A549 (cell line): ENCODE results near the gene STAT4. TPM values are rescaled to one million over a fixed set of nuclear protein-coding genes. Genes with fewer than 3 reads are reported as not detected.

Experiments used
- ATAC-seq, 2 experiments: fragments of 200-7000 bp in 1 of 2; fragments of >200 bp in 1 of 2; cut with Nextera tagmentation in 1 of 2; cut with Tn5 transposase in 1 of 2; 3 replicates each; pipeline versions ENCODE4 v1.8.0 to v1.9.1; 2018 to 2020; ENCODE audit warnings: mild to moderate bottlenecking in 1 of 2, moderate library complexity in 1 of 2
- CTCF ChIA-PET: fragments of 300-600 bp; sonication (Branson Sonifier 250); formaldehyde crosslinking; extraction: SDS; loops from one replicate; lab custom pipeline; 2021; ENCODE audit warnings: antibody characterized with exemption, inconsistent platforms; lab: Yijun Ruan, JAX
- POLR2A ChIA-PET: fragments of 350-600 bp; formaldehyde crosslinking; extraction: SDS; loops from one replicate; lab custom pipeline; 2021; ENCODE audit warnings: antibody characterized with exemption, inconsistent platforms; lab: Yijun Ruan, JAX
- DNase-seq, 2 experiments: peaks; one replicate each; pipeline versions ENCODE4 v3.0.0 to v3.0.0-alpha.2; 2011 to 2016; ENCODE audit warnings: low read depth in 1 of 2, low spot score in 1 of 2
- FAIRE-seq: peaks from 2 replicates; lab custom pipeline; 2011; peaks lifted over from hg19 to GRCh38; lab: Jason Lieb, UNC
- H3K27ac ChIP-seq, 2 experiments: fragments of >200 bp; sonication (Bioruptor Twin); formaldehyde crosslinking; 3 replicates each; pipeline ENCODE4 v1.5.1; 2016 to 2017
- H3K4me1 ChIP-seq: fragments of >200 bp; sonication (Bioruptor Twin); formaldehyde crosslinking; 3 replicates; pipeline ENCODE4 v1.6.1; 2016
- H3K4me2 ChIP-seq: fragments of >200 bp; sonication (Bioruptor Twin); formaldehyde crosslinking; 3 replicates; pipeline ENCODE4 v1.6.1; 2016
- H3K4me3 ChIP-seq: fragments of >200 bp; sonication (Bioruptor Twin); formaldehyde crosslinking; 3 replicates; pipeline ENCODE4 v1.5.1; 2016
- H3K9me3 ChIP-seq: fragments of >200 bp; sonication (Bioruptor Twin); formaldehyde crosslinking; 3 replicates; pipeline ENCODE4 v1.6.1; 2016
- BHLHE40 ChIP-seq: IDR thresholded peaks from 2 replicates; pipeline ENCODE4 v1.6.1; 2012; ENCODE audit warnings: low read depth, low read length, inconsistent platforms
- CBX8 ChIP-seq: fragments of 200-600 bp; sonication (generic); IDR thresholded peaks from 2 replicates; pipeline ENCODE4 v1.6.1; 2016
- GATA3 ChIP-seq: IDR thresholded peaks from 2 replicates; pipeline ENCODE4 v1.6.1; 2012; ENCODE audit warnings: borderline replicate concordance
- HEYL ChIP-seq: fragments of 250-450 bp; sonication (Bioruptor Pico); IDR thresholded peaks from 2 replicates; pipeline ENCODE4 v1.8.0; 2021; ENCODE audit warnings: mild to moderate bottlenecking, moderate library complexity
- JUN ChIP-seq, 2 experiments: fragments of >200 bp; sonication (Bioruptor Twin); formaldehyde crosslinking; IDR thresholded peaks; 2 replicates in 1 of 2; 3 replicates in 1 of 2; pipeline ENCODE4 v1.6.1; 2016 to 2017
- KDM5A ChIP-seq: fragments of 200-600 bp; sonication (generic); IDR thresholded peaks from 2 replicates; pipeline ENCODE4 v1.6.1; 2016; ENCODE audit warnings: antibody characterized with exemption, mild to moderate bottlenecking
- NPAS2 ChIP-seq: fragments of 250-450 bp; sonication (Bioruptor Pico); IDR thresholded peaks from 2 replicates; pipeline ENCODE4 v1.8.0; 2022; ENCODE audit warnings: mild to moderate bottlenecking, moderate library complexity, borderline replicate concordance
- POLR2A ChIP-seq: IDR thresholded peaks from 2 replicates; pipeline ENCODE4 v1.6.1; 2012; ENCODE audit warnings: mild to moderate bottlenecking, low read length
- RAD21 ChIP-seq, 2 experiments: fragments of >200 bp in 1 of 2; sonication (Bioruptor Twin) in 1 of 2; formaldehyde crosslinking in 1 of 2; IDR thresholded peaks in 1 of 2; conservative IDR thresholded peaks in 1 of 2; 2 replicates in 1 of 2; 3 replicates in 1 of 2; pipeline ENCODE4 v1.6.1; 2012 to 2018; ENCODE audit warnings: inconsistent platforms in 1 of 2
- RFX5 ChIP-seq: fragments of 450-650 bp; IDR thresholded peaks from 2 replicates; pipeline ENCODE4 v1.7.1; 2014; ENCODE audit warnings: antibody characterized with exemption, mild to moderate bottlenecking, moderate library complexity
- RNF2 ChIP-seq: fragments of 200-600 bp; sonication (generic); IDR thresholded peaks from 2 replicates; pipeline ENCODE4 v1.6.1; 2016; ENCODE audit warnings: low read depth, mild to moderate bottlenecking, antibody characterized with exemption, moderate library complexity, borderline replicate concordance
- SMC3 ChIP-seq: fragments of >200 bp; sonication (Bioruptor Twin); formaldehyde crosslinking; IDR thresholded peaks from 3 replicates; pipeline ENCODE4 v1.6.1; 2018; ENCODE audit warnings: inconsistent platforms
- TFCP2L1 ChIP-seq: fragments of 250-450 bp; sonication (Bioruptor Pico); IDR thresholded peaks from 2 replicates; pipeline ENCODE4 v1.5.0; 2021; ENCODE audit warnings: mild to moderate bottlenecking
- ZNF302 ChIP-seq: fragments of 250-450 bp; sonication (Bioruptor Pico); IDR thresholded peaks from 2 replicates; pipeline ENCODE4 v1.9.0; 2021; ENCODE audit warnings: inconsistent platforms, mild to moderate bottlenecking, moderate library complexity
- WGBS: methylation state at CpG from one replicate; pipeline ENCODE4 v1.1.6; 2017; ENCODE audit errors: missing lambda C conversion rate; 5-methylcytosine and 5-hydroxymethylcytosine counted together
- polyA plus RNA-seq, 4 experiments: library from polyadenylated mRNA; depleted of rRNA in 3 of 4; stranded (reverse); fragments of >200 nt; fragmentation: RNase III in 1 of 4; extraction: RNeasy Plus Mini Kit Qiagen cat#74134 plus additional on column Dnase treatment in 1 of 4; gene quantifications; 2 replicates in 3 of 4; 3 replicates in 1 of 4; pipeline ENCODE4 v1.2.3, GENCODE V29; 2011 to 2017
- TF ChIP-seq, protein P1 (sequence below): IDR thresholded peaks from 2 replicates; pipeline ENCODE4 v1.6.1; 2012; ENCODE audit warnings: low read depth, borderline replicate concordance
- TF ChIP-seq, protein P2 (sequence below): fragments of >200 bp; sonication (Bioruptor Twin); formaldehyde crosslinking; IDR thresholded peaks from 2 replicates; pipeline ENCODE4 v1.6.1; 2016
- TF ChIP-seq, protein P3 (sequence below): fragments of 250-450 bp; sonication (Bioruptor Pico); IDR thresholded peaks from 2 replicates; pipeline ENCODE4 v1.5.0; 2020; ENCODE audit warnings: low read depth, mild to moderate bottlenecking, moderate library complexity
- TF ChIP-seq, protein P4 (sequence below): fragments of 150-350 bp; IDR thresholded peaks from 2 replicates; pipeline ENCODE4 v1.6.1; 2014; ENCODE audit warnings: low read depth, mild to moderate bottlenecking, low read length
- TF ChIP-seq, protein P5 (sequence below): fragments of >200 bp; sonication (Bioruptor Twin); formaldehyde crosslinking; IDR thresholded peaks from 3 replicates; pipeline ENCODE4 v1.6.1; 2016
- TF ChIP-seq, protein P6 (sequence below): fragments of 250-450 bp; sonication (Bioruptor Pico); IDR thresholded peaks from 2 replicates; pipeline ENCODE4 v1.5.0; 2021; ENCODE audit warnings: mild to moderate bottlenecking, moderate library complexity, borderline replicate concordance
- TF ChIP-seq, protein P7 (sequence below): fragments of 450-650 bp; IDR thresholded peaks from 2 replicates; pipeline ENCODE4 v1.6.1; 2014; ENCODE audit warnings: antibody characterized with exemption

Gene STAT4
- polyA plus RNA-seq, 2 of the 4 experiments (the other 2 are of a cell fraction) = 11.6 to 34.4 TPM

DNA sequence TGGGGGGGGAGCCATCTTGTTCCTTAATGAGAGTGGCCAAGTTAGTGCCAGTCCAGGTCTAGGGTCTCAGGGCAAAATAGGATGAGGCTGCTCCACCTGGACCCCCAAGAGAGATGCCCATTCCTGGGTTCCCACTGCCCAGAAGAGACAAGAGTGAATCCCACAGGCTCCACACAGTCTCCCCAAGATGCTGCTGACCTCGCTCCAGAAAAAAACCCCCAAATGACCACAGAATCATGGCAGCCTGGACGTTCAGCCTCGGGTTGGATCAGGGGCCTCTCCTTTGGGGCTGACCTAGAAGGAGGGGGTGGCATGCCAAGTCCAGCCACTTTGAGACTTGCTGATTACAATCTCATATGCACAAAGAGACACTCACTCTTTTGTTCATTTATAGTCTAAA lies 161.9 kb downstream of the STAT4 start:
- no peak for FAIRE-seq
- ChIA-PET CTCF (interaction anchor here (0.8 to 2.3 kb wide), 4 partner anchors 8 to 208 kb away, joined by 3 to 16 read pairs (median 4); no protein-coding TSS in a partner anchor), POLR2A (interaction anchor here (0.5 kb wide), 1 partner anchor 45 kb away, joined by 3 read pairs; no protein-coding TSS in a partner anchor)
- no peak for DNase-seq
- Histone ChIP-seq H3K4me1 (no peaks in the 10 kb centered on the region), H3K4me3 (no peak overlapping the region), H3K27ac (no peak overlapping the region), H3K9me3 (no peaks in the 10 kb centered on the region), H3K4me2 (no peak overlapping the region)
- 95% methylated on average over 3 of the region's 3 CpGs for WGBS
- ATAC-seq = no peak
- TF ChIP-seq, protein P1, sequence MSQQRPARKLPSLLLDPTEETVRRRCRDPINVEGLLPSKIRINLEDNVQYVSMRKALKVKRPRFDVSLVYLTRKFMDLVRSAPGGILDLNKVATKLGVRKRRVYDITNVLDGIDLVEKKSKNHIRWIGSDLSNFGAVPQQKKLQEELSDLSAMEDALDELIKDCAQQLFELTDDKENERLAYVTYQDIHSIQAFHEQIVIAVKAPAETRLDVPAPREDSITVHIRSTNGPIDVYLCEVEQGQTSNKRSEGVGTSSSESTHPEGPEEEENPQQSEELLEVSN = no peak
- TF ChIP-seq SMC3 (no peak), KDM5A (no peak), POLR2A (no peak), TFCP2L1 (CRISPR knock-in tag) (no peak), CBX8 (no peak), RFX5 (no peak), GATA3 (no peak), NPAS2 (CRISPR knock-in tag) (no peak), ZNF302 (no peak), JUN (IDR thresholded peaks at IDR 0.05) (no peak)
- TF ChIP-seq, protein P2, sequence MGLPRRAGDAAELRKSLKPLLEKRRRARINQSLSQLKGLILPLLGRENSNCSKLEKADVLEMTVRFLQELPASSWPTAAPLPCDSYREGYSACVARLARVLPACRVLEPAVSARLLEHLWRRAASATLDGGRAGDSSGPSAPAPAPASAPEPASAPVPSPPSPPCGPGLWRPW = no peak
- TF ChIP-seq, protein P3, sequence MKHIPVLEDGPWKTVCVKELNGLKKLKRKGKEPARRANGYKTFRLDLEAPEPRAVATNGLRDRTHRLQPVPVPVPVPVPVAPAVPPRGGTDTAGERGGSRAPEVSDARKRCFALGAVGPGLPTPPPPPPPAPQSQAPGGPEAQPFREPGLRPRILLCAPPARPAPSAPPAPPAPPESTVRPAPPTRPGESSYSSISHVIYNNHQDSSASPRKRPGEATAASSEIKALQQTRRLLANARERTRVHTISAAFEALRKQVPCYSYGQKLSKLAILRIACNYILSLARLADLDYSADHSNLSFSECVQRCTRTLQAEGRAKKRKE = no peak
- TF ChIP-seq, protein P4, sequence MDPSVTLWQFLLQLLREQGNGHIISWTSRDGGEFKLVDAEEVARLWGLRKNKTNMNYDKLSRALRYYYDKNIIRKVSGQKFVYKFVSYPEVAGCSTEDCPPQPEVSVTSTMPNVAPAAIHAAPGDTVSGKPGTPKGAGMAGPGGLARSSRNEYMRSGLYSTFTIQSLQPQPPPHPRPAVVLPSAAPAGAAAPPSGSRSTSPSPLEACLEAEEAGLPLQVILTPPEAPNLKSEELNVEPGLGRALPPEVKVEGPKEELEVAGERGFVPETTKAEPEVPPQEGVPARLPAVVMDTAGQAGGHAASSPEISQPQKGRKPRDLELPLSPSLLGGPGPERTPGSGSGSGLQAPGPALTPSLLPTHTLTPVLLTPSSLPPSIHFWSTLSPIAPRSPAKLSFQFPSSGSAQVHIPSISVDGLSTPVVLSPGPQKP = no peak

DNA sequence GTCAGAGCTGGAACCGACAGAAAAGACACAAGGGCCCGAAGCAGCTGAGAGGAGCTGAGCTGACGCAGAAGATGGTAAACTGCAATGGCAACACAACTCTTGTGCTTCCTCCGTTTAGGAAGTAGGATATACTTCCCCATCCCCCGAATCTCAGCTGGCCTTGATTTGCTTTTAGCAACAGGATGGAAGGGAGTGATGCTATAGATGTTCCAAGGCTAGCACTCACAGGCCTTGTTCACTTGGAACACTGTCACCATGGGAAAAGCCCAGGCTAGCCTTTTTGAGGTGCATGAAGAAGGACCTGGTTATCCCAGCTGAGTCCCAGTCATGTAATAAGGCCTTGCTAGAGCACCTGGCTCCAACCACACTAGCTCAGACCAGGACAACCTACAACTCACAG lies 162.9 kb downstream of the STAT4 start:
- POLR2A ChIA-PET = no interaction called here
- CTCF ChIA-PET = interaction anchor here (1.0 to 2.3 kb wide), 2 partner anchors 9 to 207 kb away, joined by 3 to 16 read pairs; no protein-coding TSS in a partner anchor
- DNase-seq (no peak), ATAC-seq (no peak), FAIRE-seq (no peak)
- Histone ChIP-seq H3K27ac (no peak overlapping the region), H3K4me3 (no peak overlapping the region), H3K4me2 (no peak overlapping the region), H3K9me3 (no peaks in the 10 kb centered on the region), H3K4me1 (no peaks in the 10 kb centered on the region)
- TF ChIP-seq POLR2A (no peak), RAD21 (conservative IDR thresholded peaks at IDR 0.05 in 1 of 2, IDR thresholded peaks at IDR 0.05 in 1 of 2) (no peak), BHLHE40 (no peak), RNF2 (no peak), HEYL (no peak)
- TF ChIP-seq, protein P5, sequence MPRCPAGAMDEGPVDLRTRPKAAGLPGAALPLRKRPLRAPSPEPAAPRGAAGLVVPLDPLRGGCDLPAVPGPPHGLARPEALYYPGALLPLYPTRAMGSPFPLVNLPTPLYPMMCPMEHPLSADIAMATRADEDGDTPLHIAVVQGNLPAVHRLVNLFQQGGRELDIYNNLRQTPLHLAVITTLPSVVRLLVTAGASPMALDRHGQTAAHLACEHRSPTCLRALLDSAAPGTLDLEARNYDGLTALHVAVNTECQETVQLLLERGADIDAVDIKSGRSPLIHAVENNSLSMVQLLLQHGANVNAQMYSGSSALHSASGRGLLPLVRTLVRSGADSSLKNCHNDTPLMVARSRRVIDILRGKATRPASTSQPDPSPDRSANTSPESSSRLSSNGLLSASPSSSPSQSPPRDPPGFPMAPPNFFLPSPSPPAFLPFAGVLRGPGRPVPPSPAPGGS = no peak
- TF ChIP-seq, protein P6, sequence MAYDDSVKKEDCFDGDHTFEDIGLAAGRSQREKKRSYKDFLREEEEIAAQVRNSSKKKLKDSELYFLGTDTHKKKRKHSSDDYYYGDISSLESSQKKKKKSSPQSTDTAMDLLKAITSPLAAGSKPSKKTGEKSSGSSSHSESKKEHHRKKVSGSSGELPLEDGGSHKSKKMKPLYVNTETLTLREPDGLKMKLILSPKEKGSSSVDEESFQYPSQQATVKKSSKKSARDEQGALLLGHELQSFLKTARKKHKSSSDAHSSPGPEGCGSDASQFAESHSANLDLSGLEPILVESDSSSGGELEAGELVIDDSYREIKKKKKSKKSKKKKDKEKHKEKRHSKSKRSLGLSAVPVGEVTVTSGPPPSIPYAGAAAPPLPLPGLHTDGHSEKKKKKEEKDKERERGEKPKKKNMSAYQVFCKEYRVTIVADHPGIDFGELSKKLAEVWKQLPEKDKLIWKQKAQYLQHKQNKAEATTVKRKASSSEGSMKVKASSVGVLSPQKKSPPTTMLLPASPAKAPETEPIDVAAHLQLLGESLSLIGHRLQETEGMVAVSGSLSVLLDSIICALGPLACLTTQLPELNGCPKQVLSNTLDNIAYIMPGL (CRISPR knock-in tag) = no peak
- TF ChIP-seq, protein P7, sequence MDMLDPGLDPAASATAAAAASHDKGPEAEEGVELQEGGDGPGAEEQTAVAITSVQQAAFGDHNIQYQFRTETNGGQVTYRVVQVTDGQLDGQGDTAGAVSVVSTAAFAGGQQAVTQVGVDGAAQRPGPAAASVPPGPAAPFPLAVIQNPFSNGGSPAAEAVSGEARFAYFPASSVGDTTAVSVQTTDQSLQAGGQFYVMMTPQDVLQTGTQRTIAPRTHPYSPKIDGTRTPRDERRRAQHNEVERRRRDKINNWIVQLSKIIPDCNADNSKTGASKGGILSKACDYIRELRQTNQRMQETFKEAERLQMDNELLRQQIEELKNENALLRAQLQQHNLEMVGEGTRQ = no peak
- 92% methylated on average over 5 of the region's 5 CpGs for WGBS
